ENCODE results near the gene TFDP1.

Gene TFDP1

DNA sequence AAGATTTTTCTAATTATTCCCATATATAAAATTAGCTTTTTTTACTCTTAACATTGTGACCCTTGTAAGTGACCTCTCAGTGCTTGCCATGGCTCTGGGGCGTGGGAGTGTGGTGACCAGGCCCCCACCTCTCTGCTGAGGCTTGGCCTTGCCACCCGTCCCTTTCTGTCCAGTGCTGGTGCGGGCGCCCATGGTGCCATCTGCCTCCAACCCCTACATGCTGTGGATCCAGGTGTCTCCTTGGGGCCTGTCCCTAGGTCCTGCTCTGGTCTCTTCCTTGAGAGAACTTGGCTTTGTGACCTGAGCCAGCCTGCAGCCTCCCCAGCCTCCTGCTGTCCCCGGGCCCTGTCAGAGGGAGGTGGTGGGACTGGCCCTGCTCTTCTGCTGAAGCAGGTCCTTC lies 27.4 kb downstream of the TFDP1 start:
- peaks cover 22% of the 10 kb centered on the region for H3K36me3 ChIP-seq (ENCODE audit: control insufficient read depth, insufficient read depth, low read length)

DNA sequence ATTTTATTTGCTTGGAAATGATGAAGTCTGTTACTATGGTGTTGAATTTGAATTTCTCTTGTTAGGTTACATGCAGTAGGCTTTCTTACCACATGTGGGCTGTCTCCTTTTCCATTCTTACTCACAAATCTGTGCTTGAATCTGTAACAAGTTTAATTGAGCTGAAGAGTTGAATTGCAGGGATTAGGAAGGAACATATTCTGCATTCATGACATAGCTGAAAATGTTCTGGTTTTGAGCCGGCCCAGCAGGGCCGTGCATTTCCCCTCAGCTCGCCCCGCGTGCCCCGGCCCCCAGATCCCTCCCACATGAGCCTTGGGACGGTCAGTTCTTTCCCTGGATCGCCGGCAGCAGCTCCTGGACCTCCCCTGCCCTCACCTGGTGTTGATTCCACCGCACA lies 28.1 kb downstream of the TFDP1 start:
- Histone ChIP-seq H3K4me3 (replicated peaks; ENCODE audit: low read depth, low read length) (no peak overlapping the region), H3K36me3 (ENCODE audit: control insufficient read depth, insufficient read depth, low read length) (peaks cover 24% of the 10 kb centered on the region), H3K27me3 (replicated peaks; ENCODE audit: control insufficient read depth, insufficient read depth, low read length) (no peaks in the 10 kb centered on the region)
- DNase-seq (ENCODE audit: extremely low read depth, insufficient read length): no peak
- TF ChIP-seq, protein P1, sequence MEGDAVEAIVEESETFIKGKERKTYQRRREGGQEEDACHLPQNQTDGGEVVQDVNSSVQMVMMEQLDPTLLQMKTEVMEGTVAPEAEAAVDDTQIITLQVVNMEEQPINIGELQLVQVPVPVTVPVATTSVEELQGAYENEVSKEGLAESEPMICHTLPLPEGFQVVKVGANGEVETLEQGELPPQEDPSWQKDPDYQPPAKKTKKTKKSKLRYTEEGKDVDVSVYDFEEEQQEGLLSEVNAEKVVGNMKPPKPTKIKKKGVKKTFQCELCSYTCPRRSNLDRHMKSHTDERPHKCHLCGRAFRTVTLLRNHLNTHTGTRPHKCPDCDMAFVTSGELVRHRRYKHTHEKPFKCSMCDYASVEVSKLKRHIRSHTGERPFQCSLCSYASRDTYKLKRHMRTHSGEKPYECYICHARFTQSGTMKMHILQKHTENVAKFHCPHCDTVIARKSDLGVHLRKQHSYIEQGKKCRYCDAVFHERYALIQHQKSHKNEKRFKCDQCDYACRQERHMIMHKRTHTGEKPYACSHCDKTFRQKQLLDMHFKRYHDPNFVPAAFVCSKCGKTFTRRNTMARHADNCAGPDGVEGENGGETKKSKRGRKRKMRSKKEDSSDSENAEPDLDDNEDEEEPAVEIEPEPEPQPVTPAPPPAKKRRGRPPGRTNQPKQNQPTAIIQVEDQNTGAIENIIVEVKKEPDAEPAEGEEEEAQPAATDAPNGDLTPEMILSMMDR (IDR thresholded peaks at IDR 0.05; ENCODE audit: insufficient read depth, low read length, poor library complexity, severe bottlenecking): no peak

More for the DNA sequence above, 27.4 kb downstream of the TFDP1 start:
- DNase-seq (ENCODE audit: extremely low read depth, insufficient read length): no peak
- H3K27me3 ChIP-seq (replicated peaks; ENCODE audit: control insufficient read depth, insufficient read depth, low read length): no peaks in the 10 kb centered on the region
- no peak overlapping the region for H3K4me3 ChIP-seq (replicated peaks; ENCODE audit: low read depth, low read length)
- TF ChIP-seq, protein P1 (IDR thresholded peaks at IDR 0.05; ENCODE audit: insufficient read depth, low read length, poor library complexity, severe bottlenecking): no peak

DNA sequence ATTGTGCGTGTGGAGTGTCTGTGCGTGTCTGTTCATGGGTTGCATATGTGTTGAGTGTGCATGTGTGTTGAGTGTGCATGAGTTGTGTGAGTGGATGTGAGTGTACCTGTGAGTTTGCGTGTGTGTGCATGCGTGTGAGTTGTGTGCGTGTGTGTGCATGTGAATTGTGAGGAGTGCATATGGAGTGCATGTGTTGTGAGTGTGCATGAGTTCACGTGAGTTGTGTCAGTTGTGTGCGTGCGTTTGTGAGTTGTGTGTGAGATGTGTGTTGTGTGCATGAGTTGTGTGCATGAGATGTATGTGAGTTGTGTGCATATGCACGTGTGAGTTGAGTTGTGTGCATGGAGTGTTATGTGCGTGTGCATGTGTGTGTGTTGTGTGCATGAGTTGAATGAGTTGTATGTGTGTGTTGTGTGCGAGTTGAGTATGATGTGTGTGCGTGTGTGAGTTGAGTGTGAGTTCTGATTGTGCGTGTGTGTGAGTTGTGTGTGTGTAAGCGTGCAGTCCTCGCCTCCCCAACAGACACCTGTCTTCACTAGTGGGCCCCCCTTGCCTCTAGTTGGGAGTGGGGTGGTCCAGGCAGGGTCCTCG lies 29.3 kb downstream of the TFDP1 start:
- TF ChIP-seq, protein P1 (IDR thresholded peaks at IDR 0.05; ENCODE audit: insufficient read depth, low read length, poor library complexity, severe bottlenecking): no peak
- peaks cover 19% of the 10 kb centered on the region for H3K36me3 ChIP-seq (ENCODE audit: control insufficient read depth, insufficient read depth, low read length)
- H3K27me3 ChIP-seq (replicated peaks; ENCODE audit: control insufficient read depth, insufficient read depth, low read length): no peaks in the 10 kb centered on the region
- DNase-seq (ENCODE audit: extremely low read depth, insufficient read length): no peak
- H3K4me3 ChIP-seq (replicated peaks; ENCODE audit: low read depth, low read length): no peak overlapping the region

DNA sequence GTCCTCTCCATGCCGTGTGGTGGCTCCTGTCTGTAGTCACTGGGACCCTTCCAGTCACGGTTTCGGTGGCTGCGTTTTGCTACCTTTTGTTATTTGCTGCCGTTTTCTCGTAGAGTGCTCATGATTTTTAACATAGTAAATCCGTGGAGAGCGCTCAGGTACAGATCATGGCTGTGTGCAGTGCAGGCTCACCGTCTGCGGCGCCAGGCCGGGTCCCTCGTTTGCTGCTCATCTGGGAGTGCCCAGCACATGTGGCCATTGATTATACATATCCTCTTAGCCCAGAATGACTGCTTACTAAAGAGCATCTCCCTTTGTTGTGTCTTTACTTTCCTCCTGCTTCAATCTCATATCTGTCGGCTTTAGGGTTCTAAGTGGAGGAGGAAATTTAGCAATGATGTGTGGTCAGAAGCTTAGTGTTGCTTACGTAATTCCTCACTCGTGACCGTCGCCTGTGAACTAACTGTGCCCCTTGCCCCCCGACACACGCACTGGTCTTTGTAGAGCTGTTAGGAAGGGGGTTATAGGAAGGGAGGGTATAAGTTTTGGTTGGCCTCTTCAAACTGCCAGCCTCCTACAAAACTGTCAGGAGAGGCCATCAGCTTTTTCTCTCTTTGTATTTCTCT lies 31.8 kb downstream of the TFDP1 start:
- Histone ChIP-seq H3K4me3 (replicated peaks; ENCODE audit: low read depth, low read length) (no peak overlapping the region), H3K36me3 (ENCODE audit: control insufficient read depth, insufficient read depth, low read length) (peaks cover 16% of the 10 kb centered on the region), H3K27me3 (replicated peaks; ENCODE audit: control insufficient read depth, insufficient read depth, low read length) (no peaks in the 10 kb centered on the region)
- no peak for DNase-seq (ENCODE audit: extremely low read depth, insufficient read length)
- TF ChIP-seq, protein P1 (IDR thresholded peaks at IDR 0.05; ENCODE audit: insufficient read depth, low read length, poor library complexity, severe bottlenecking): no peak

DNA sequence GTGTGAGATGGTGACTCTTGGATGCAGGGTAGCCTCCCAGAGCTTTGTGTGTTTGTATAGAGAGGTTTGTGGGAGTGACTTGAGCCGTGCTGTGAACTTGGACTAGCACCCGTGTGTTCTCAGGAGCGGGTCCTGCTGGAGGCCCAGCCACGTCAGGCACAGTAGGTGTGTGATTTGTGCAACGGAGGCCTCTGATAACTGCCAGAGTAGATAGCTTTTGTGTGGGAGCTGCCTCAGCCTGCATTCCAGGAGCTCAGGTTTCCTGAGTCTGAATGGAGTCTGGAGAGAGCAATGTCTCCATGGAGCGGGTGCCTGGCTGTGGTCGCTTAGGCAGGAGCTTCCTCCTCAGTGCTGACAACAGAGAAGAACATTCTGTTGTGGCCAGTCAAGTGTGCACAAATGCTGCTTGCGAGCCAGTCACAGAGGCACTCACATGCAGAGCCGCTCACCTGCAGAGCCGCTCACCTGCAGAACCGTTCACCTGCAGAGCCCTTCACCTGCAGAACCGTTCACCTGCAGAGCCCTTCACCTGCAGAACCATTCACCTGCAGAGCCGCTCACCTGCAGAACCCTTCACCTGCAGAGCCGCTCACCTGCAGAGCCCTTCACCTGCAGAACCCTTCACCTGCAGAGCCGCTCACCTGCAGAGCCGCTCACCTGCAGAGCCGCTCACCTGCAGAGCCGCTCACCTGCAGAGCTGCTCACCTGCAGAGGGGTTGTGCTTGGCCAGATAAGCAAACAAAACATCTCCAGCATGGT lies 32.6 kb downstream of the TFDP1 start:
- TF ChIP-seq, protein P1 (IDR thresholded peaks at IDR 0.05; ENCODE audit: insufficient read depth, low read length, poor library complexity, severe bottlenecking): no peak
- Histone ChIP-seq H3K36me3 (ENCODE audit: control insufficient read depth, insufficient read depth, low read length) (peaks cover 11% of the 10 kb centered on the region), H3K4me3 (replicated peaks; ENCODE audit: low read depth, low read length) (no peak overlapping the region), H3K27me3 (replicated peaks; ENCODE audit: control insufficient read depth, insufficient read depth, low read length) (no peaks in the 10 kb centered on the region)
- DNase-seq (ENCODE audit: extremely low read depth, insufficient read length): no peak

Data from GM06990 (cell line).